MV-4-11 (cell line): ENCODE measurements around the gene MYO19.
"Not testable (repeated sequence)": the region's sequence is repeated elsewhere in the genome, so short reads cannot be mapped to it uniquely, and the experiment has no call there.

Experiments
- DNase-seq: peaks from one replicate; lab custom pipeline; 2025; lab: John Stamatoyannopoulos, UW

MYO19 gene

DNA sequence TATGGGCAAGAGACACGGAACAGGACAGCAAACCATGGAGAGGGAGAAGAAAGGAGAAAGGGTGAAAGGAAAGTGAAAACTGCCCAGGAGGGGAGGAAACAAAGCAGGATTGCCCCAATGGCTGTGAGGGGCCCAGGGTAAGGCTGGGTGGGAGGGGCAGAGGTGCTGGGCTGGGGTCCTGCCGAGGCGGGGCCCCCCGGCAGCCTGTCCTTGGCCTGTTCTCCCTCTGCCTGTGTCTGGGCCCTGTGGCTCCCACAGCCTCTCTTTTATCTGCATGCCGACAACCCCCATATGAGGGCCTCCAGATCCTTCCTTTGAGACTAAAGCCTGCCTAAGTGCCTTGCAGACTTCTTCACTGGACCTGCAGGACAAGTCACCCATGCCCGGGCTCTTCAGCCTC is 32.7 kb downstream of the MYO19 start:
- no peak for DNase-seq

DNA sequence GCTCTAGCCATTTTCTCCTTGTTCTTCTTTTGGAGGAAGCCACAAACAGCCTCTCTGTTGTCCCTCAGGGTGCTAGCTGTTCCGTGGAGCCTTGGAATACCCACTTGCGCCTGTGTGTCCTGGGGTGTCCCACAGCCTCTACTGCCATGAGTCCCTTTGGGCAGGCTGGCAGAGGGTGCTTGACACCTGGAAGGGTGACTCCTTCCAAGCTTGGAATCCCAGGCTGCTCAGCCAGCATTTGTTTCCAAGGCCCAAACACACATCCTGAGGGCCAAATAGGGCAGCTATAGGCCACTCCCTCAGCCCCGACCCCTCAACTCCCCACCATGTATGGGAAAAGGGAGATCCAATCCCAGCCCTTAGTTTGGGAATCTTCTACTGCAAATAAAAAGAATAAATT is 33.3 kb downstream of the MYO19 start:
- DNase-seq = no peak

DNA sequence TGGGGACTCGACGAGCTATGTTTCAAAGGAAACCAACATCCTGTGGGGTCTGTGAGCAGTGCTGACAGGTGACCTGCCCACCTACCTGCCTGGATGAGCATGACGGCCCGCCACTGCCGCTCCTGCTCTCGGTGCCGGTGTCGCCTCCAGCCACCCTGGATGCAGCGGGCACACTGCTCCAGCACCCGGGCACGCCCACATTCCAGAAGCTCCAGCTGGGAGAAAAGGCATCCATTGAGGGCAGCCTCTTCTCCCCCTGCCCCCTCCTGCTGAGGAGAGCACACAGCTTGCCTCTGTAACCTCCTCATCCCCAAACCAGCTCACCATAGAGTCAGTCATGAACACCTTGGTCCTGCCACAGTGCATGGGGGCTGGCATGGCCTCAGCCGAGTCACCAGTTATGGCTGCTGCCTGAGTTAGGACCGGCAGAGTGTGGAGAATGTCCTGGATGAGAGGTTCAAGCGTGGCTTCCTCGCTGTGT is 33.9 kb downstream of the MYO19 start:
- no peak for DNase-seq

DNA sequence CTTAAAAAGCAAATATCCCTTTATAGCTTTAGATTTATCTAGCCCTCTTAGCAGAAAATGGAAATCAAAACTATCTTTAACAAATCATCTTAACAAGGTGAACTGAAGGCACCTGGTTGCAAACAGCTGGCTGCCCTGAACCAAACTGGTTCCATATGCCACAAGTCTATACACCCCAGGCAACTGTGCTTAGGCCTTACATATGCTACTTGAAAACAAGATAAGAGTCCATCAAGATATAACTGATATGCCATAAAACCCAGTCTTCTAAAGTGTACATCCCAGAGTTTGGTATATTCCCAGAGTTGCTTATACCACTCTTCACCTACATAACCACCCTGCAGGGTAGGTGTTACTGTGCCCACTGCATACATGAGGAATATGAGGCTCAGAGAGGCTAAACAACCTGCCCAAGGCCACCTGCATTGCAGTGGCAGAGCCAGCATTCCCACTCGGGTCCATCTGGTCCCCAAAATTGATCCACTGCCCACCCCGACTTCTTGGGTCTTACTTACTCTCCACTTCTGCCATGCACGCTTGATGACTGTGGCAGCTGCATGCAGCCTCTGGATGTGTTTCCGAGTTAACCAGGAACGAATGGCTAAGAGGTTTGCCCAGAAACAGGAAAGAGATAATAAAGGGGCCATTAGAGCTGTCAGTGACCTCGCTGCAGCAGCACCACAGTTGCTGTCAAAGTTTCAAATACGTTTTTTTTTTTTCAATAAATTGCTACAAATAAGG is 35.9 kb downstream of the MYO19 start:
- DNase-seq = no peak

DNA sequence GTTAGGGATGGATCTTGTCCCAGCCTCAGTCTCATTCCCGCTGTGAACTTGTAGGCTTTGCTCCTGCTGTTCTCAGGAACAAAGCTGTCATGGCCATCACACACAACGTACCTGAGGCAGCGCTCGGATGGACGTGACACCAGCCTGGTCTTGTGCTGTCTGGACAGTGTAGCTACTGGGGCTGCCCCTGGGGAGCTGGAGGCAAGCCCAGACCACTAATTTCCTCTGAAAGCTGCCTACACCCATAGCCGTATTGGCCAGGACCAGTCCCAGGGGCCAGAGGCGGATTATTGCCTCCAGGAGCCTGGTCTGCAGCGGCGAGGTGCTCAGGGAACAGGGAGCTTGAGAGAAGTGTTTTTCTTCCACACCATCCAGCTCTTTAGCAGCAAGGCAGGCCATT is 36.5 kb downstream of the MYO19 start:
- no peak for DNase-seq

DNA sequence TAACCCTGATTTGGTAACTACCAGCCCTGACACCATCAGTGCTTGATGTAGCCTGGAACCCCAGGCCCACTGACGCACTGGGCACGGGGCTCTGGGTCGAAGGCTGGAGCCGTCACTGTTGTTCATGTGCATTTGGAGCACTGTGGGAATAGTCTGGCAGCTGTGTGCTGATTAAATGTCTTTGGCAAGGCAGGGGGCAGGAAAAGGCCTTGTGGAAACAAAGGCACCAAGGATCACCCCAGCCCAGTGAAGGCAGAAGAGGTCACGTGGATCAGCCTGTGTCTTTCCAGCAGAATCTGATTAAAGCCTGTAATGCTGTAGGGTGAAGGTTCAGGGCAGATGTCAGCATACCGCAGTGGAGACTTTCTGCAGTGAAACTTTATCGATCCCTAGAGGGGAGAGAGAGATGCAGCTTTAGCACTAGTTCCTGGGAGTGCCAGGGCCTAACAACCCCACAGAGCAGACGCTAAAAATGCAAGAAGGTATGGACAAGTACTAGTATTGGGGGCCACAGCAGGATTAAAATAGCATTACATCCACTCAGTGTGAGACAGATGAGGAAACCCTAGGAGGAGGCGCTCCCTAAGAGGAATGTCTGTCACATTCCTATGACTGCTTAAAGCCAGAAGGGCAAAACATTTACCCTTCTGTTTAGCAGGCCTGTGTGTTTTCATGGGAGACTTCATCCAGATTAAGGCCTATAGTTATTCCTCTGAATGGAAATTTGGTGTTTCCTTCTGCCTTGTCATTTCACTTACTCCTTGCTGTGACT is 38.5 kb downstream of the MYO19 start:
- DNase-seq = no peak

DNA sequence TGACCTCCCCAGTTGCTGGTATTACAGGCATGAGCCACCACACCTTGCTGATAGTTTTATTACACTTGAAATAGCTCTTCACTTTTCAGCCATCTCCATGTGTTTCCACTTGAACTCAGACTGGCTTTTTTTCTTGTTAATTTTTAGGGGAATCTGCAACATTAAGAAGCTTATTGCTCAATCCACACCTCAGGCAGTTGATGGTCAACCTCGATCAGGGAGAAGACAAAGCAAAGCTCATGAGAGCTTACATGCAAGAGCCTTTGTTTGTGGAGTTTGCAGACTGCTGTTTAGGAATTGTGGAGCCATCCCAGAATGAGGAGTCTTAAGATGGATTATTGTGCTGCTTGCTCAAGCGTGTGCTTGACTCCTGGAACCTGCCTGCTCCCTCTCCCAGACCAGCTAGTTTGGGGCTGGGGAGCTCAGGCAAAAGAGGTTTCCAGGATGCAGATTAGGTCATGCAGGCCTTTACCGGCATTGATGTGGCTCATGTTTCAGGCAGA is 39.5 kb downstream of the MYO19 start:
- peak; percentile 16 for DNase-seq

DNA sequence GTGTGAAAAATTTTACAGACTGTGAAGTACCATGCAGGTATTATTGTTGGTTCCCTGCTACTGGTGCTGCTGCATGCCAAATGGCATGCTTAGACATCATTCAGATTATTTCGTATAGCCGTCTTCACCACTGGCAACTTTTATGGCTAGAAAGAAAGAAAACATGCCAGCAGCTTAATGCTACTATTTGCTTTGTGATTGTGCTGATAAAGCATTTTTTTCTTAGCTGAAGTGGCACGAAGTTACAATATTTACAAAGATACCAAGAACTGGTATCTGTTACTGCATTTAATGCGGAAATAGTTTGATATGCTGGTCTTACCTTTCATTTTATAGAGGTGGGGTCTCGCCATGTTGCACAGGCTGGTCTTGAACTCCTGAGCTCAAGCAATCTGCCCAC is 40.0 kb downstream of the MYO19 start:
- DNase-seq = no peak

DNA sequence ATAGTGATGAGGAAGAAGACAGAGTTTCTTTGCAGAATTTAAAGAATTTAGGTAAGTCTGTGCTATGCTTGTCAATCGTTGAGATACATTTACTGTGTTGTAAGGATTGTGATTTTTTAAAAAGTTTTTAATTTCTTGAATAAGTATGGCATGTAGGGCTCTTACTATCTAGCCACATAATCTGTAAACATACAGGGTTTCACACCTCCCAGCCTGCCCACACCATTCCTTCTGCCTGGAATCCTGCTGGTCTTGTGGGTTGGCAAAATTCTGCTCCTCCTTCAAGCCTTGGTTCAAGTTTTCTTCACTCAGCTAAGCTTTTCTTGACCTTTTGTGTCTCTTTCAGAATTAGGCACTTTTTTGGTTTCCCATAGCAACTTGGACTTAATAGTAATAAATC is 40.7 kb downstream of the MYO19 start:
- DNase-seq = no peak

DNA sequence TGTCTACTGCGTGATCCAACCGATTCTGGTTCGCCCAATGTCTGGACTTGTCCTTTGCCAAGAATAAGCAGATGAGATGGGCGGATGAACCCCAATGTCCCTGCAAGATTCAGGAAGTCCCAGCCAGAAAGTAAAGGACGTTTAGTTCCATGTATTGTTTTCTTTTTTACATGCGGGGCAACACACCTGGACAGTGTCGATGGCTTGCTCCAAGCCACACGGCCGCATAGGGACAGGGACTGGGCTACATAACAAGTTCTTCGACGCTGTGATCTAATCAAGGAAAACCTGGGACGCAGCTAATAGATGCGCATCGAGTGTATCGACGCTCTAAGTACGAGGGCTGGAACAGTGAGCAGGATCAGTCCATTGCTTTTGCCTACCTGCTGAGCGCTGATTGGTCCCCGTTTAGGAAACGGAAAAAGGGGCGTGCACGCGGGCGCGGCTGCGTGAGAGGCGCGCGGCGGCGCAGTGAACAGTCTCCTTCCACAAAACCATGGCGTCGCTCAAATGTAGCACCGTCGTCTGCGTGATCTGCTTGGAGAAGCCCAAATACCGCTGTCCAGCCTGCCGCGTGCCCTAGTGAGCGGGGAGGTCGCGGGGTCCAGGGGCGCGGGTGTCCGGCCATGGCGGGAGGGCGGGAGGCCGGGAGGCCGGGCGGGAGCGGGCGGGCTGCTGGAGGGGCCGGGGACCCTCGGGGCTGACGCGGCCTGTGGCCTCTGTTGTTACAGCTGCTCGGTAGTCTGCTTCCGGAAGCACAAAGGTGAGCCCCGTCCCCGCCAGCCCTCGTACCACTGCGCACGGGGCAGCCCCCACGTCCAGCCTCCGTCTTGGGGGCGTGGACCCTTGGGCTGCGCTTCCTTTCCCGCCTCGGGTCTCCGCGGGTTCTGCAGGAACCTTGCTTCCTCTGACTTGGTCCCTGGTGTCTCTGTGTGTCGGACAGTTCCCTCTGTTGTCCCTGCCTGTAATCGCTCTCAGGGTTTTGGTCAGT is 48.2 kb downstream of the MYO19 start, which contains the start of gene ZNHIT3:
TSS of gene ZNHIT3 (plus strand) at position 478 of the 991 bp plus-strand sequence. CDS start at position 497, 19 bp downstream.
- DNase-seq = peak; percentile 92

DNA sequence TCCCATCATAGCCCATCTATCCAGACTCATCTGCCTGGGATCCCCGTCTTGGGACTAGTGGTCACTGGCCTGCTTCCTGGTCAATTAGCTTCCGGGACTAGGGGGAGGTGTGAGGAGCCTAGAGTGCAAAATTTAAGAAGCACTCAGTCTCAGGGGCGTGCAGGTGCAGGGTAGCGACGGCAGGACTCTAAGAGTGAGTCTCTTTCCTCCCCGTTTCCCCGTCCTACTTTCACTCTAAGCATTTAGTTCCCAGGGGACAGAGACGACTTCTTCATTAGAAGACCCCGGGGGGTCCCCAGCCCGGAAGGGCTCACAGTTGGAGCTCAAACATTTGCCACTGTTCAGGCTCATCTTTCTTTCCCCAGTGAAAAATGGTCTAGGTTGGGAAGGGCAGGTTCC is 48.9 kb downstream of the MYO19 start:
- DNase-seq = no peak

DNA sequence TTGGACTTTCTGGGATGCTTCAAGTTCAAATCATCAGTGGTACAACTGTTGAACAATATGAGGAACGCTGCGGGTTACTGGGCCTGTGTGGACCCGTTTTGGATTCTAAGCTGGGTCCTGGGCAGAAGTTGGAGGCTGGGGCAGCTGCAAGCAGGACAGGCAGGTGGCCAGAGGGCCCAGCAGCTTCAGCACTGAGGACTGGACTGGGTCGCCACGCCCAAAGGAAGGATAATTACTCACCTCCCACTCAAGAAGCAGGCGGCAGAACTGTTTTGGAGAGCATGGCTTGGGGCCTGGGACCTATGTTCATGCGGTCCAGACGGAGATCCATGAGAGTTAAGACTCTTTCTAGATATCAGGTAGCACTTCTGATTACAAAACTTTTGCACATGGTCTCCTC is 49.6 kb downstream of the MYO19 start:
- DNase-seq = no peak

DNA sequence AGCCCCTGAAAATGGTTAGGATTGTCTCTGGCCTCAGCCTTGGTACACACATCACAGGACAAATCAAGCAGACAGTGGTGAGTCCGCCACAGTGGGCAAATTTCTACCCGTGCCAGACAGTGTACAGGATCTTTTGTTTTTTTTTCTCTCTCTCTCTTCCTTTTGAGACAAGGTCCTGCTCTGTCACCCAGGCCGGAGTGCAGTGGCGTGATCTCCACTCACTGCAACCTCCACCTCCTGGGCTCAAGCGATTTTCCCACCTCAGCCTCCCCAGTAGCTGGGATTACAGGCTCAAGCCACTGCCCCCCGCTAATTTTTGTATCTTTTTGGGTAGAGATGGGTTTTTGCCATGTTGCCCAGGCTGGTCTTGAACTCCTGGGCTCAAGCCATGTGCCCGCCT is 50.6 kb downstream of the MYO19 start:
- not testable (repeated sequence) for DNase-seq

DNA sequence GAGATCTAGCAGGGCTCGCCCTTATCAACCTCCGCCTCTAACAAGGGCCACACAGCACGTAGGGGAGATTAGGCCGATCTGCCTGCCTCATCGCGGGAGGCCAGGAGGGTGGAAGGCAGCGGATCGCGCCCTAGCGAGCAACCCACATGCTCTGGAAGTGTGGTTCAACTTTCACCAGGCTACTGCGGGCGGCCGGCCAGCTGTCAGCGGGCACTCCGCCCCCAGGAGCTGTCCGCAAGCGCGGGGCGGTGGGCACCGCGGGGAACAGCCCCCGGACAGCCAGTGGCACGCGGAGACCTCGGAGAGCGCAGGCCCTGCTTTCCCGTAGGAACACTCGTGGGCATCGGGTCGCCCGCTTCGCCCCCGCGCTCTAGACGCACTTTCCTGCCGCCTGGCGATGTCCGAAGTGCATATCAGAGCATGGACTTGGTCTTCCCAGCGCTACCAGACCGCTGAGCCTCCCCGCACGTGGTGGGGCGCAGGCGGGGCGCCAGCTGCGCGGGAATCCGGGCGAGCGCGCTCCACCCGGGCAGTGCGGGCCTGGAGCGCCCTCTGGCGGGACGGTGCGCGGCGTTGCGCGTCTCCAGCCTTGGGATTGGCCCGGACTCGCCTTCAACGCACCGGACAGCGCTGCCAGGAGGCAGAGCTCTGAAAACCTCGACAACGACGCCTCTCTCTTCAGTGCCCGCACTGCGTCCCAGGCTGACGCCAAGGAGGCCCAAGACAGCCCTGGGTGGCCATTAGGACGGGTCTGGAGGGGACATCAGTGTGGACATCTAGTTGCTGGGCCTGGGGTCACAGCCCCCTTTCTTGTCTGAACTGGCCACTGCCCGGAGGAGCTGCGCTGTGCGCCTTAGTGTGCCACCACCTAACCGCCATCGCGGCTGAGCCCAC is 51.8 kb downstream of the MYO19 start:
- DNase-seq = peak; percentile 62

DNA sequence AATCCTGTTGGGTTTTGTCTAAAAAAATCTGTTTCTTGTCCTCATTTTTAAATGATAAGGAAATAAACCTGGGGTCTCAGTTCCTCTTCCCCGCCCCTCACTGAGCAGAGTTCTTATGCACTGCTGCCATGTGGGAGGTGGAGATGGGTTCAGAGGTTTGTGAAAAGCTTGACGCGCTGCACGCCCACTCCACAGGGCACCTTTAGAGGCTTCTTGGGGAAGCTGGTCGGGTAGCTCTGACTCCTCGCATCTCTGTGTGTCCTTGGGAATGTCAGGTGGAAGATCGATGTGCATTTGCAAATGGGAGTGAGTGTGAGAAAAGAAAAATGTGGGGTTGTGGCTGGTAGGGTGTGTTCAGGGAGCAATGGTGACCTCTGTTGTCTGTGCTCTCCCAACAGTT is 52.8 kb downstream of the MYO19 start:
- DNase-seq = no peak

DNA sequence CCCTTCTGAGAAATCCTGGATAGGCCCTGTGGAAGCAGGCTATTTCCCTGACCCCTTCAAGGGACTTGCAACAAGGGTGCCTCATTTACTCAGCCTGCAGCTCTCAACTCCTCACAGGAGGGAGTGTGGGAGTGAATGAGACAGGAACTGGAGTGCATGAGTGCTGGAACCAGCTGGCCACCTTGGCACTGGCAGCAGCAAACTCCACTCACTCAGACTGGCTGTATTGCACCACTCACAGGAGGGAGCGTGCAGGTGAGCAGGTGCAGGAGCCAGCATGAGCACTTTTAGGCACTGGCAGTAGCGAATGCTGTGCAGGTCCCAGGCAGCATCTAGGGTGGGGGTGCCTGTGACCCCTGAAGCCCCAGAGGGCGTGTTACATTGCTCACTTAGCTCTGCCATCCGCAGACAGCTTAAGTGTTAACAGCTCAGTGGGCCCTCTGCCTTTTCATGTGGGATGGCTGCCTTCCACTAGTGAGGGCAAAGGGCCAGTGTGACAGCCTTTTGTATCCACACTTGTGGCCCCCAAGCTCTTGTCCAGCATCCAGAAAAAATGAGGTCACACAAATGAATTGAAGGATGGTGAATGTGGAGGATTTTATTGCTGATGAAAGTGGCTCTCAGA is 59.2 kb downstream of the MYO19 start:
- DNase-seq = no peak

DNA sequence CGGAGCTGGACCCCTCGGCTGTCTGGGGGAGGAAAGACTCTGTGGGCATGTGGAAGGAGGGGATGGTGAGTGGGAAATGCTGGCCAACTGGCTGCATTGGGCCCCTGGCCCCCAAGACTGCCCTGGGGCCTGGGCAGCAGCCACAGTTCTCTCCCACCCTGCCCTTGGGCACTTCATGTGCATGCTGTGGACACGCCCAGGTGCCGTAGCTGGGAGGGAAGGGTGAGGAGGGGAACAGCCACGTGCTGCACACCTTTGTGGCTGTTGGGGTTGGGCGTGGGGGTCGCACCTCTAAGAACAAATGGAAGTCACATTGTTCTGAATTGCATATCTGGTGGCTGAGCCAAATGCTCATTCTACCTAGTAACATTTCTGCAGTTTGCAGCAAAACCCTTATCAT is 60.1 kb downstream of the MYO19 start:
- no peak for DNase-seq

DNA sequence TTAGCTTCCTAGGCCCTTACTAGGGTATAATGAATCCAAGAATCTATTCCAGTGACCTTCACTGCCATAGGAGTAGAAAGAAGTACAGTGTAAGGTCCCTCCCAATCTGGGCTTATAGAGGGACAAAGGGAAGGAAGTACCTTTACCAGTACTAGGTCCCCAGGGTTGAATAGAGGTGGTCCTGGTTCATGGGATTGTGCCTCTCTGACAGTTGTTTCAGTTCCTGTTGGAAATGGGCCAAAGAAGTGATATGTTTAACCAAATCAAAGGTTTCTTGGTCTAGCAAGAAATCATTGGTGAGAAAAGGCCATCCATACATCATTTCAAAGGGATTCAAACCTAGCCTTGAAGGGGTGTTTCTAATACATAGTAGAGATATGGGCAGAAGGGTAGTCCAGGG is 64.2 kb downstream of the MYO19 start:
- DNase-seq = peak; percentile 24

DNA sequence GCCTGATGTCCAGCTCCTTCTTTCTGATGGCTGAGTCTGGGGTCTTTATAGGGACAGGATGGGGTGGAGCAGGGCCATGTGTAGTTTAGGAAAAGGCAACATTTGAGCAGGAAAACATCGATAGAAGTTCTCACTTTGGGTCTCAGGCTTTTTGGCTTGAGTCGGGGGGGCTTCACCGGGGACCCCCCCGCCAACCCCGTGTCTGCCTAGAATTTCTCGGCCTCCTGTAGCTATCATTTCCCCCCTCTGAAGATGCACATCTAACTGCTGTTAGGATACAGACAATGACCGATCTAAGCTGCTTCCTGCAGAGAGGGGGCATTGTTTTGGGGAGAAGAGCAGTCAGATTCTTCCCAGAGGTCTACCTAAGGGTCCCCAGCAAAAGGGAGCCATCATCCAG is 64.9 kb downstream of the MYO19 start:
- DNase-seq = no peak

DNA sequence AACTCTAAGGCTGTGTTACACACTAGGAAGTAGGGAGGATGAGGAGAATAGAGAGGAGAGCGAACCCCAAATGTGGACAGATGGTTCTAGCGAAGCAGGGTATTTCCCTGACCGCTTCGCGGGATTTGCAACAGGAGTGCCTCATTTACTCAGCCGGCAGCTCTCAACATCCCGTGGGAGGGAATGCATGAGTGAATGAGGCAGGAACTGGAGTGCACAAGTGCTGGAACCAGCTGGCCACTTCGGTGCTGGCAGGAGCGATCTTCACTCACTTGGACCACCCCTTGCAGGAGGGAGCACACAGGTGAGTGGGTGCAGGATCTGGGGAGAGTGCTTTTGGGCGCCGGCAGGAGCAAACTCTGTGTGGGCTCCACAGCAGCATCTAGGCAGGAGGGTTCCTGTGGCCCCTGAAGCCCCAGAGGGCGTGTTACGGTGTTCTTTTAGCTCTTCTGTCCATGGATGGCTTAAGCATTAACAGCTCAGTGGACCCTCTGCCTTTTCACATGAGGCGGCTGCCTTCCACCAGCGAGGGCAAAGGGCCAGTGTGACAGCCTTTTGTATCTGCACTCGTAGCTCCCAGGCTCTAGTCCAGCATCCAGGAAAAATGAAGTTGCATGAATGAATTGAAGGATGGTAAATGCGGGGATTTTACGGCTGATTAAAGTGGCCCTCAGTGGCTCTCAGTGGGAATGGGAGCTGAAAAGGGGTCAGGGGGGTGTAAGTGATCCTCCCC is 65.6 kb downstream of the MYO19 start:
- DNase-seq = no peak
